PFSK-1 (cell line): Measurements from ENCODE around the gene HAND1.

Source experiments
- FOXP2 ChIP-seq: optimal IDR thresholded peaks from 2 replicates; pipeline ENCODE3; 2011; ENCODE audit warnings: borderline replicate concordance, control low read depth, inconsistent platforms; ENCODE audit not compliant: insufficient read depth; ENCODE audit errors: extremely low read length, extremely low read depth
- POLR2AphosphoS5 ChIP-seq: IDR thresholded peaks from 2 replicates; pipeline ENCODE4 v1.6.1; 2012; ENCODE audit warnings: low read depth, mild to moderate bottlenecking, control low read depth, low read length, moderate library complexity
- REST ChIP-seq, 2 experiments: IDR thresholded peaks; 2 replicates each; pipeline versions ENCODE4 v1.6.1 to v1.8.0; 2011 to 2012; ENCODE audit warnings: low read depth in 2 of 2, low read length in 2 of 2, control low read depth in 1 of 2, inconsistent platforms in 1 of 2, mild to moderate bottlenecking in 1 of 2, moderate library complexity in 1 of 2; ENCODE audit not compliant: insufficient read depth in 1 of 2
- SIN3A ChIP-seq: IDR thresholded peaks from 2 replicates; pipeline ENCODE4 v1.6.1; 2012; ENCODE audit warnings: mild to moderate bottlenecking, low read length, moderate library complexity, borderline replicate concordance; ENCODE audit not compliant: insufficient read depth
- TAF1 ChIP-seq: IDR thresholded peaks from 2 replicates; pipeline ENCODE4 v1.6.1; 2012; ENCODE audit warnings: low read length, control low read depth, borderline replicate concordance; ENCODE audit not compliant: insufficient read depth

Gene HAND1

GRCh38 chr5:154428208-154428607 is 49.8 kb downstream of the HAND1 start:
- no peak for TF ChIP-seq REST (IDR thresholded peaks at IDR 0.05; ENCODE audit: insufficient read depth in 1 of 2, low read depth in 2 of 2, low read length in 2 of 2)
- no peak for TF ChIP-seq SIN3A
- no peak for TF ChIP-seq FOXP2
- no peak for TF ChIP-seq POLR2AphosphoS5
- TF ChIP-seq TAF1, result no peak
